Activated naive CD4-positive, alpha-beta T cell treated with anti-CD3 and anti-CD28 coated beads for 36 hours (primary cell): Measurements from ENCODE around the gene PLXNA2. TPM values are rescaled to one million over a fixed set of nuclear protein-coding genes. Genes with fewer than 3 reads are reported as not detected.

Experiments
- CTCF ChIA-PET: fragments of 350-600 bp; sonication (Branson Sonifier 250); formaldehyde crosslinking; loops from one replicate; lab custom pipeline; 2021; ENCODE audit warnings: antibody characterized with exemption; lab: Charles Lee
- DNase-seq: peaks from one replicate; pipeline ENCODE4 v3.0.0-alpha.2; 2020
- H3K27ac Mint-ChIP-seq: one replicate; pipeline ENCODE4 v1.8.0; 2021; ENCODE audit warnings: mild to moderate bottlenecking, mixed read lengths
- H3K27me3 Mint-ChIP-seq: one replicate; pipeline ENCODE4 v1.8.0; 2021; ENCODE audit warnings: low read depth, mixed read lengths
- H3K36me3 Mint-ChIP-seq: one replicate; pipeline ENCODE4 v1.8.0; 2021; ENCODE audit warnings: low read depth, mixed read lengths
- H3K4me1 Mint-ChIP-seq: one replicate; pipeline ENCODE4 v1.8.0; 2021; ENCODE audit warnings: low read depth, mixed read lengths
- H3K4me3 Mint-ChIP-seq: one replicate; pipeline ENCODE4 v1.8.0; 2021; ENCODE audit warnings: mild to moderate bottlenecking, moderate library complexity, mixed read lengths
- H3K9me3 Mint-ChIP-seq: one replicate; pipeline ENCODE4 v1.8.0; 2021; ENCODE audit warnings: mixed read lengths
- intact Hi-C: fragments of 100-400 bp; cut with micrococcal nuclease; formaldehyde crosslinking; loops from one replicate; pipeline ENCODE4 v1.15.1; 2023
- total RNA-seq, 2 experiments: library from RNA; stranded (reverse); gene quantifications; one replicate each; pipeline ENCODE4 v1.2.3, GENCODE V29; 2021

PLXNA2 gene
- total RNA-seq, 2 experiments from 2014 or later = 0.26 to 0.35 TPM

- Mint-ChIP-seq H3K36me3 (no peaks in the 10 kb centered on the region), H3K4me3 (no peak overlapping the region), H3K27ac (no peak overlapping the region), H3K27me3 (no peaks in the 10 kb centered on the region), H3K9me3 (no peaks in the 10 kb centered on the region), H3K4me1 (no peaks in the 10 kb centered on the region)
- intact Hi-C loops = no loop called here
- CTCF ChIA-PET = interaction anchor here (0.6 to 0.8 kb wide), 2 partner anchors 96 to 1263 kb away, joined by 3 read pairs; no protein-coding TSS in a partner anchor
- no peak for DNase-seq
Observed at GRCh38 chr1:208117409-208117808, 126.8 kb downstream of the PLXNA2 start.

- Mint-ChIP-seq H3K27ac (no peak overlapping the region), H3K36me3 (no peaks in the 10 kb centered on the region), H3K9me3 (no peaks in the 10 kb centered on the region), H3K4me3 (no peak overlapping the region), H3K27me3 (no peaks in the 10 kb centered on the region), H3K4me1 (no peaks in the 10 kb centered on the region)
- intact Hi-C loops = no loop called here
- DNase-seq = no peak
- CTCF ChIA-PET = interaction anchor here (0.8 to 1.1 kb wide), 2 partner anchors 23 to 46 kb away, joined by 3 to 6 read pairs; no protein-coding TSS in a partner anchor
Observed at GRCh38 chr1:208115924-208116640, 128.1 kb downstream of the PLXNA2 start.

DNA sequence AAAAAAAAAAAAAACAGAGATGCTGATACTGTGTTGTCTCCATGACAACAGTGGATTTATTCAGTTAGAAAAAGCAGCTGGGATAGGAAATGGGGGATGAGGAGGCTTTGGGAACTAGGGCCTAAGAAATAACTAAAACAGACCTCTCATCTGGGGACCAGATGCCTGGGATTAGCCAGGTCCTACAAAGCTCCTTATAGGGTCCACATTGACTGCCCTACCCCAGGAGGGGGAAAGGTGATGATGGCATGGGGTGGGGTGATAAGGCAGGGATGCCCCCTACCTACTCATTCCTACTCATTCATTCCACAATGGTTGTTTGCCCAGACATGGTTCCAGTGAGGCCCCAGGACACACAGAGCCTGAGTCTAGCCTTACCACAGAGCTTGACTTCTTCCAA is 131.2 kb downstream of the PLXNA2 start:
- CTCF ChIA-PET = interaction anchor here (0.7 to 1.5 kb wide), 2 partner anchors 19 to 91 kb away, joined by 3 to 5 read pairs; no protein-coding TSS in a partner anchor
- intact Hi-C loops = no loop called here

GRCh38 chr1:208112401-208112800 is 131.8 kb downstream of the PLXNA2 start:
- H3K4me1 Mint-ChIP-seq = no peaks in the 10 kb centered on the region
- H3K9me3 Mint-ChIP-seq = no peaks in the 10 kb centered on the region
- H3K27me3 Mint-ChIP-seq = no peaks in the 10 kb centered on the region
- H3K36me3 Mint-ChIP-seq = no peaks in the 10 kb centered on the region
- CTCF ChIA-PET = interaction anchor here (0.7 kb wide), 1 partner anchor 18 kb away, joined by 3 read pairs; no protein-coding TSS in a partner anchor
- H3K4me3 Mint-ChIP-seq = no peak overlapping the region
- H3K27ac Mint-ChIP-seq = no peak overlapping the region
- intact Hi-C loops = no loop called here
- no peak for DNase-seq

More for the DNA sequence above, 131.2 kb downstream of the PLXNA2 start:
- Mint-ChIP-seq H3K27me3 (no peaks in the 10 kb centered on the region), H3K4me3 (no peak overlapping the region), H3K27ac (no peak overlapping the region), H3K36me3 (no peaks in the 10 kb centered on the region), H3K9me3 (no peaks in the 10 kb centered on the region), H3K4me1 (no peaks in the 10 kb centered on the region)
- no peak for DNase-seq

DNA sequence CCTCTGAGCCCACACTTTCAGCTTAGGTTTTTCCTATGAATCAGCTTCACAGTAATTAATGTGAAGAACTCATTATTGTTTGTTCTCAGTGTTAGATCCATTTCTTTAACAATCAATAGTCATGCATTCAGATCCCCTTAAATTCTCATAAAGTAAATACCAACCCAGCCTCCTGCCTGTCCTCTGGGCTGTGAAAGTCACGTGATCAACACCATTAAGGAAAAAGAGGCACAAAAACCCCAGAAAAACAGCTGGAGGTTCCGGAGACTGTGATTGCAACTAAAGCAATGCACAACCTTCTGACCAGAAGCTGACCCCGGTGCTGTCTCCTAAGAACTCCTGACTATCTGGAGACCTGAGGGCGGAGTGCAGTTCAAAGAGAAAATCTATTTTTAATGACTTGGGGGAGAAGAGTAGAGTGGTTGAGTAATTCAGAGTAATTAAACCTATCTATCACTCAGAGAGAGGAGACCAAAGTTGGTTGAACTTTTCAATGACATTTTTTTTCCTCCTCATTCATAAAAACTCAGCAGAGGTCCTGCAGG is 132.5 kb downstream of the PLXNA2 start:
- intact Hi-C loops = no loop called here
- Mint-ChIP-seq H3K27ac (no peak overlapping the region), H3K9me3 (no peaks in the 10 kb centered on the region), H3K27me3 (no peaks in the 10 kb centered on the region), H3K4me1 (no peaks in the 10 kb centered on the region), H3K4me3 (no peak overlapping the region), H3K36me3 (no peaks in the 10 kb centered on the region)
- CTCF ChIA-PET = interaction anchor here (0.9 to 1.0 kb wide), 2 partner anchors 9 to 90 kb away, joined by 3 to 7 read pairs; no protein-coding TSS in a partner anchor
- no peak for DNase-seq

DNA sequence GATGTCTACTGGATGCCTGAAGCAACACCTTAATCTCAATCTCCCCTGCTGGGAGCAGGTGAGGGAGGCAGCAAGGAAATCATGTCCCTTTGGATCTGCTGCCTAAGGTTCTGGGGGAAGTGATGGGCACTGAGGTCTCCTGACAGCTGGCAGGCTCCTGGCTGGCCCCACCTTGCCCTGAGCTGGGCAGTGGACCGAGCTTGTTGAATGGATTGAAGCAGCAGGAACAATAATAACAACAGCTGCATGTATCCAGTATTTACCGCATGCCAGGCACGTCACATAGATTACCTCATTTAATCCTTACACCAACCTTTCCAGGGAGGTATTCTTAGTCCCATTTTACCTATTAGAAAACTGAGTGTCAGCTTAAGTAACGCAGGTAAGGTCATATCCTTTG is 133.9 kb downstream of the PLXNA2 start:
- H3K27me3 Mint-ChIP-seq = no peaks in the 10 kb centered on the region
- H3K4me3 Mint-ChIP-seq = no peak overlapping the region
- CTCF ChIA-PET = interaction anchor here (1.1 to 1.5 kb wide), 2 partner anchors 16 to 135 kb away, joined by 3 to 5 read pairs; no protein-coding TSS in a partner anchor
- H3K36me3 Mint-ChIP-seq = no peaks in the 10 kb centered on the region
- no peaks in the 10 kb centered on the region for H3K9me3 Mint-ChIP-seq
- H3K27ac Mint-ChIP-seq = no peak overlapping the region
- intact Hi-C loops = no loop called here
- no peaks in the 10 kb centered on the region for H3K4me1 Mint-ChIP-seq
- no peak for DNase-seq

DNA sequence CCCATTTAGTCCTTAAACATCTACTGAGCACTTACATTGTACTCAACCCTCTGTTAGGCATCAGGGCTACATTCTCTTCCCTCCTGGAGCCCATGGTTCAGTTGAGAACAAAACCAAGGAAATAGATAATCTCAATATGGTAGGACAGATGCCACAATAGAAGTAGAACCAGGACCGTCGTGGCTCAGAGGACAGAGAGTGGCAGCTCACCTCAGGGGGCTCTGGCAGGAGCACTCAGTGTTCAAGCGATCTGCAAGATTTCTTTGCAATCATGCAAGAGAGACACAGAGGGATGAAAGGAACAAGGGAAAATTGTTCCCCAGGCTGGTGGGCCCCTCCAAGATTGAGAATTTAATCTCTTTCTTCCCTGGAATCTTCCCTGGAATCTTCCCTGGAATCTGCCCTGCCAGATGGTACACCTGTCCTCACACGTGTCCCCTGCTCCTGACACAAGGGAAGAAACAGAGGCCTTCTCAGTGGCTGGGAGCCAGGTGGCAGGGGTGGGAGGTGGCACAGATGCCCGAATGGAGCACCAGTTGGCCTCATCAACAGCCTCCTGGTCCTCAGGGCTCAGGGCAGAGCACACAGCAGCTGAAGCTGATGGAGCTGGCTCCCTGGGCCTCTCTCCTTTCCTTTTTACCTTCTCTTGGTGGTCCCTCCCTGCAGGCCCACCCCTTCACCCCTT is 135.4 kb downstream of the PLXNA2 start:
- no peak overlapping the region for H3K27ac Mint-ChIP-seq
- H3K9me3 Mint-ChIP-seq = no peaks in the 10 kb centered on the region
- no peak overlapping the region for H3K4me3 Mint-ChIP-seq
- intact Hi-C loops = no loop called here
- H3K4me1 Mint-ChIP-seq = no peaks in the 10 kb centered on the region
- no peak for DNase-seq
- no peaks in the 10 kb centered on the region for H3K36me3 Mint-ChIP-seq
- no peaks in the 10 kb centered on the region for H3K27me3 Mint-ChIP-seq
- CTCF ChIA-PET = no interaction called here

- DNase-seq = no peak
- no peak overlapping the region for H3K27ac Mint-ChIP-seq
- CTCF ChIA-PET = no interaction called here
- no peaks in the 10 kb centered on the region for H3K9me3 Mint-ChIP-seq
- no peaks in the 10 kb centered on the region for H3K4me1 Mint-ChIP-seq
- intact Hi-C loops = no loop called here
- no peaks in the 10 kb centered on the region for H3K27me3 Mint-ChIP-seq
- H3K4me3 Mint-ChIP-seq = no peak overlapping the region
- H3K36me3 Mint-ChIP-seq = no peaks in the 10 kb centered on the region
Observed at GRCh38 chr1:208108213-208108608, 136.0 kb downstream of the PLXNA2 start.

- H3K36me3 Mint-ChIP-seq = no peaks in the 10 kb centered on the region
- H3K27ac Mint-ChIP-seq = no peak overlapping the region
- CTCF ChIA-PET = no interaction called here
- no peak overlapping the region for H3K4me3 Mint-ChIP-seq
- no peaks in the 10 kb centered on the region for H3K27me3 Mint-ChIP-seq
- no peaks in the 10 kb centered on the region for H3K4me1 Mint-ChIP-seq
- DNase-seq = no peak
- intact Hi-C loops = no loop called here
- no peaks in the 10 kb centered on the region for H3K9me3 Mint-ChIP-seq
Observed at GRCh38 chr1:208107425-208108212, 136.6 kb downstream of the PLXNA2 start.

DNA sequence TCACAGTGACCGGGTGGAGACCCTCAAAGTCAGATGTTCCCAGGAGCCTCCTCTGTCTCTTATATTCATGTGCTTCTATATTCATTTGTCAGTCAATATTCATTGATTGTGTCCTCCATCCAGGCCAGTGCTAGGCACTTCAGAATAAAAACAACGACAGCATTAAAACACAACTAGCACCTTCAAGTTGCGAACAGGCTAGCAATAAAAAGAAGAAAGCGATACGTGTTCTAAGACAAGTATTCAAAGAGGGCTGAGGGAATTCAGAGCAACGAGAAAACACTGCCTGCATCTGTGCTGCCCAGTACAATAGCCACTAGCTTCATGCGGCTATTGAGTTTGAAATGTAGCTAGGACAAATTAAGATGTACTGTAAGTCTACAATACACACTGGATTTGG is 138.0 kb downstream of the PLXNA2 start:
- Mint-ChIP-seq H3K27me3 (no peaks in the 10 kb centered on the region), H3K4me3 (no peak overlapping the region), H3K9me3 (no peaks in the 10 kb centered on the region), H3K4me1 (no peaks in the 10 kb centered on the region), H3K36me3 (no peaks in the 10 kb centered on the region), H3K27ac (no peak overlapping the region)
- CTCF ChIA-PET = no interaction called here
- intact Hi-C loops = no loop called here
- DNase-seq = no peak

- Mint-ChIP-seq H3K36me3 (no peaks in the 10 kb centered on the region), H3K4me3 (no peak overlapping the region), H3K27ac (no peak overlapping the region), H3K9me3 (no peaks in the 10 kb centered on the region), H3K27me3 (no peaks in the 10 kb centered on the region), H3K4me1 (no peaks in the 10 kb centered on the region)
- CTCF ChIA-PET = interaction anchor here (1.5 kb wide), 1 partner anchor 12 kb away, joined by 3 read pairs; no protein-coding TSS in a partner anchor
- no peak for DNase-seq
- intact Hi-C loops = no loop called here
Observed at GRCh38 chr1:208105756-208106155, 138.4 kb downstream of the PLXNA2 start.
